ENCODE data around the gene GJE1. TPM values are rescaled to one million over a fixed set of nuclear protein-coding genes. Genes with fewer than 3 reads are reported as not detected.
"Not testable (repeated sequence)": the region's sequence is repeated elsewhere in the genome, so short reads cannot be mapped to it uniquely, and the experiment has no call there.

GJE1 gene
- total RNA-seq, 1 experiment from 2014 or later = not detected

DNA sequence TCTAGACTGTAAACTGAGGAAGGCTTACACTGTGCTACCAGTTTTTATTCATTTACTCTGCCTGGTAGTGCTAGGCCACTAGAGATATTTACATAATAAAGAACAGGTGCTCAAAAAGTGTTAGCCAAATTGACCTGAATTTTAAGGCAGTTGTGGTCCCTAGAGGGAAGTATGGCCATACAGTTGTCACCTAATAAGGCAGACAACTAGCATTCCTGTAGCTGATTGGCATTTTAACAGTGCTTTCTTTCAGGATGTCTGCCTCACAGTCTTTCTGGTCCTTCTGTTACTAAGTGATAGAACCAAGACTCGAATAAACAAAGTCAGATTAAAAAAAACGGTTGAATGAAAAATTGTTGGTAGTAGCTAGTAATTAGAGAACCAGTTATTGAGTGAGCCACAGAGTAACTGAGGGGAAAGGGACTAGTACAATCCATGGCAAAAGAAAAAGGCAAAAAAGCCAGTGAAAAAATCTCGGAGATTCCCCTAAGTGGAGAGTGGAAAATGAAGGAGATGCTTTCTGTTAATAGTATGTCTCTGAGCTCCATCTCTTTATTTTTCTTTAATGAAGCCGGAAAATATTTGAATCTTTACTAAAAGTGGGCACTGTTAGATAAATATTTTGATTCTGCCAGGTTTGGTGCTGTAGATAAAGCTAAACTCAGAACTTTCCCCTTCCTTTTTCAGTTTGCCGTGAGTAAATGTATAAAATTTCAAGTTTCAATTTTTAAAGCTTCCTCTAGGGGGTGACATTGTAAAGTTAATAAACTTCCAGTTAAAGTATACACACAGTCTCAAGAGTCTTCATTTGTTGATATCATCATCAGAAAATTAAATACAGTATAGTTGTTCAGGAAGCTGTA is 23.4 kb downstream of the GJE1 start:
- peak; percentile 41 for DNase-seq (ENCODE audit: low read depth)
- in situ Hi-C loops (cut with HindIII; ENCODE audit: low pct_unique_long_range_greater_than_20kb, low sequenced_read_pairs) = no loop called here

DNA sequence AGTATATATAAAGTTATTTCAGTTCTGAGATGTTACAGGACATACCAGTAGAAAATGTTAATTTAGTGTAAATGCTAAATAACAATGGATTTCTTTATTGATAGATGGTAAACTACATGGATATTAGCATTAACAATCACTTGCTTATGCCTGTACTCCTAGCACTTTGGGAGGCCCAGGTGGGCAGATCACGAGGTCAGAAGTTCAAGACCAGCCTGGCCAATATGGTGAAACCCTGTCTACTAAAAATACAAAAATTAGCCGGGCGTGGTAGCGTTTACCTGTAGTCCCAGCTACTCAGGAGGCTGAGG is 24.0 kb downstream of the GJE1 start:
- in situ Hi-C loops (cut with HindIII; ENCODE audit: low pct_unique_long_range_greater_than_20kb, low sequenced_read_pairs) = not testable (repeated sequence)

DNA sequence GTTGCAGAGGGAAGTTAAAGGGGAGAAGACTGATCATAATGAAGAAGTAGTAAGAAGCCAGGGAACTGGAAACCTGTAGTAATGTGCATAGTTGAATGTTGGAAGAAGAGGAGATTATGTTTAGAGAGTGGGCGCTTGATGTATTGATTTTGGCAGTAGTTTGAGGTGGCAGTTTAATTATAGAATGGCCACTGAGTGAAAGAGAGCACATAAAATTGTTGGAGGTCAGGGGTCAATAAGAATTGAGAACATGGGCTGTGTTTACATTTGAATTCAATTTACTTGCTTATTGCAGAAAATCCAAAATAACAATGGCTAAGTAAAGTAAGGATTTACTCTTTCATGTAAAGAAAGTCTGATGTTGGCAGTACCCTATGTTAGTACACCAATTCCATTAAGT is 30.1 kb downstream of the GJE1 start:
- in situ Hi-C loops (cut with HindIII; ENCODE audit: low pct_unique_long_range_greater_than_20kb, low sequenced_read_pairs) = no loop called here
- no peak for DNase-seq (ENCODE audit: low read depth)

More for the DNA sequence above, 24.0 kb downstream of the GJE1 start:
- DNase-seq (ENCODE audit: low read depth) = not testable (repeated sequence)

DNA sequence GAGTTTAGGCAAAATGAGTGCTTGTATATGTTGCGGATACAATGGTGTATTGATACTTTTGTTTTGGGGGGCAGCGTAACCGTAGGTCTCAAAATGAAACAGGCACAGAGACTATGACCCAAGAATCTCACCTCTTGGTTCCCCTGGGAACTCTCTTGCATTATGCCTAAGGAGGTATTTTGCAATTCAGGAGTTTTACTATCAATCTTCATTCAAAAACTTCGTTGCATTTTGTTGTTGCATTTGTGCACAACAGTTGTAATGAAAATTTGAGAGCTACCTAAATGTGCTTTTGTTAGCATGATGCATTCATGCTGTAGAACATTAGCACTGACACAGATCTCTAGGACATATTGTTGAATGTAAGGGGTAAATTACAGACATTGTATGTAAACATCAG is 32.5 kb downstream of the GJE1 start:
- in situ Hi-C loops (cut with HindIII; ENCODE audit: low pct_unique_long_range_greater_than_20kb, low sequenced_read_pairs) = no loop called here
- no peak for DNase-seq (ENCODE audit: low read depth)

DNA sequence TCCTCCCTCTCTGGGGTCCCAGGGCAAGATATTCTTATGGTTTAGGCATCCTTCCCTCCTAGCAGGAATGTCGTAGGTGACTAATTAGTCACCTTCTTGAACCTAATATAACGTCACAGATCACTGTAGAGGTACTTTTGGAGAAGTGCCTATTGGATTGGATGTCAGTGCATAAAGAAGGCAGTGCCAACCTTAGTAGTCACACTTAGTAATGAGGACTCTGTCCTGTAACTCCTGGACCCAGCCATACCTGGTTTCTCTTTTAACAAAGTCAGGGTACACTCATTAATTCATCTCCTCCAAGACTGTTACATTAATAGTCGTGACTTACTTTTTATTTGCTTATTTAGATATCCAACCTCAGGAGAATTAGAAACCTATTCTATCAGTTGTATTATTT is 34.3 kb downstream of the GJE1 start:
- no peak for DNase-seq (ENCODE audit: low read depth)
- in situ Hi-C loops (cut with HindIII; ENCODE audit: low pct_unique_long_range_greater_than_20kb, low sequenced_read_pairs) = no loop called here

DNA sequence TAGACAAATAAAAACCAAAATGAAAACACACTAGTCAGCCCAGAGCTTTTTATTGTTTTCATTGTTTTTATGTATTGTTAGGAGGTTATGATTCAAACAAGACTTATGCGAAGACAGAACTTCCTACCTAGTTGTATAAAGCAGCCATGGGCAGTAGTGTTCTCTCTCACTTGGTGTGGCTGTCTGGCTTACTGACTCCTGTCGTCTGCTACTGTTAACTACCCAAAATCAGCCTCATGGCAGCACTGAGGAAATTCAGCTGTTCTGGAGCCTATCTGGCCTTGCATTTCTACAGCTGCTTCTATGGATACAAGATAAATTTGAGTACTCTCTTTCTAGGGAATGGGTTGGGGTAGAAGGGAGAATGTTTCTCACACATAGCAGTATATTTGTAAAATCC is 34.8 kb downstream of the GJE1 start:
- in situ Hi-C loops (cut with HindIII; ENCODE audit: low pct_unique_long_range_greater_than_20kb, low sequenced_read_pairs) = no loop called here
- no peak for DNase-seq (ENCODE audit: low read depth)

DNA sequence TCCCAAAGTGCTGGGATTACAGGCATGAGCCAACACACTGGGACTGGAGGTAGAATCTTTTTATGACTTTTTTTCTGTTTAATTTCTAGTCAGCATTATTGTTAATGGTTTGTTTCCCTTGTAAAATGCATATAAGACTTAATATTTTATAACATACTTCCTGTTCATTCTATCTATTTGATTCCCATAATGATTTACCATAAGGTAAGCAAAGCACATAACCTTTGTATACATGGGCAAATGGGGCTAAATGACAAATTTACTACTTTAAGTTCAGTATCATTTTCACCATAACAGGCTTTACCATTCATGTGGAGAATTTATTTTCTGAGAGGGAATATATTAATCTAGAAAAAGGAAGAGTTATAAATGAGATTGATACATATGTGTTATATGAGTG is 38.6 kb downstream of the GJE1 start:
- no peak for DNase-seq (ENCODE audit: low read depth)
- in situ Hi-C loops (cut with HindIII; ENCODE audit: low pct_unique_long_range_greater_than_20kb, low sequenced_read_pairs) = no loop called here

DNA sequence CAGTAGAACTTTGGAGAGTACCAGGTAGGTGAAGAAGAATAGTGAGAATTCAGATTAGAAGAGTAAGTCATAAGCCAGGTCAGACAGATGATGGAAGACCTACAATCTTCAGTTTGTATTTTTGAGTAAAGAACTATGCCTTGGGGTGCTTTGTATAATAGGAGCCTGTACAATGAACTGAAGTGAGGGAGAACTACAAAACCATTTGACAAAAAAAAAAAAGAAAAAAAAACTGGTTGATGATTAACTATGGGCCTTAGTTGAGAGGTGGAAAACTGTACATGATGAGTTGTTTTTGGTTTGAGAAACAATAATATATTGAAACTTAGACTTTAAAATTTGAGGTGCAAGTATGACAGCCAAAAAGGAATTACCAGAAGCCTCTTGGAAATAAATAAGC is 40.0 kb downstream of the GJE1 start:
- no peak for DNase-seq (ENCODE audit: low read depth)
- in situ Hi-C loops (cut with HindIII; ENCODE audit: low pct_unique_long_range_greater_than_20kb, low sequenced_read_pairs) = no loop called here

DNA sequence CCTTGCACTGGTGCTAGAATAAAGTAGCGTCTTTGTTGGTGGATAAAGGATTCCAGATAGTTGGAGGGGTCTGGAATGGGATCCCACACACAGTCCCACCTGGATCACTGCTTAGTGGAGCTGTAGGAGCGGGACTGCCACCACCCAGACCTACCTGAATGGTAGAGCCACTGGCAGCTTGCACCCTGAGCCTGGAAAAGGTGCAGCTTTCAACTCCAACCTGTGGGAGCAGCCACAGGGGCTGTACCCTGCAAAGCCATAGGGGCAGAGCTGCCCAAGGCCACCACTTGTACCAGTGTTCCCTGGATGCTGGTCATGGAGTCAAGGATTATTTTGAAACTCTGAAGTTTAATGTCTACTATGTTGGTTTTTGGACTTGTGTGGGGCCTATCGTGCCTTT is 41.3 kb downstream of the GJE1 start:
- in situ Hi-C loops (cut with HindIII; ENCODE audit: low pct_unique_long_range_greater_than_20kb, low sequenced_read_pairs) = no loop called here
- DNase-seq (ENCODE audit: low read depth) = no peak

DNA sequence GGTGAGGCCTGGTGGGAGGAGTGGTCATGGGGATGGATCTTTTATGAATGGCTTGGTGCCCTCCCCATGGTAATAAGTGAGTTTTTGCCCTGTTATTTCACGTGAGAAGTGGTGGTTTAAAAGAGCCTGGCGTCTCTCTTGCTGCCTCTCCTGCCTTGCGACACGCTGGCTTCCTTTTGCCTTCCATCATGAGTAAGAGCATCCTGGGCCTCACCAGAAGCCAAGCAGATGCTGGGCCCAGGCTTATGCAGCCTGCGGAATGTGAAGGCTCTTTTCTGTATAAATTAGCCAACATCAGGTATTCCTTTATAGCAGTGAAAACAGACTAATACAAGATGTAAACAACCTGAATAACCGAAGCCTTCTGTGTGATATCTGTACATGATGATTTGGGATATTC is 42.0 kb downstream of the GJE1 start:
- in situ Hi-C loops (cut with HindIII; ENCODE audit: low pct_unique_long_range_greater_than_20kb, low sequenced_read_pairs) = no loop called here
- DNase-seq (ENCODE audit: low read depth) = no peak

DNA sequence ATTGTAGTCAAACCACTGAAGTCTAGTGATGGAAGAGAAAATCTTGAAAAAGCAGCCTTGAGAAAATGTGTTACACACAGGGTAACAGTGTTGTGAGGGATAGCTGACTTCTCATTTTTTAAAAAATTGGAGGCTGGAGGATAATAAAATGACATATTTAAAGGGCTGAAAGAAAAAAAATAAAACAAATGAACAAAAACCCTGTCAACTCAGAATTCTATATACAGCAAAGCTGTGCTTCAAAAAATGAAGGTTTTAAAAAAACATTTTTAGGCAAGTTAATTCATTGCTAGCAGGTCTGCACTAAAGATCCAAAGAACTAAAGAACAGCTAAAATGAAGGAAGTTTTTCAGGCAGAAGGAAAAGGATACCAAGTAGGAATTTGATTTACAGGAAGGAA is 45.4 kb downstream of the GJE1 start:
- in situ Hi-C loops (cut with HindIII; ENCODE audit: low pct_unique_long_range_greater_than_20kb, low sequenced_read_pairs) = no loop called here
- no peak for DNase-seq (ENCODE audit: low read depth)

DNA sequence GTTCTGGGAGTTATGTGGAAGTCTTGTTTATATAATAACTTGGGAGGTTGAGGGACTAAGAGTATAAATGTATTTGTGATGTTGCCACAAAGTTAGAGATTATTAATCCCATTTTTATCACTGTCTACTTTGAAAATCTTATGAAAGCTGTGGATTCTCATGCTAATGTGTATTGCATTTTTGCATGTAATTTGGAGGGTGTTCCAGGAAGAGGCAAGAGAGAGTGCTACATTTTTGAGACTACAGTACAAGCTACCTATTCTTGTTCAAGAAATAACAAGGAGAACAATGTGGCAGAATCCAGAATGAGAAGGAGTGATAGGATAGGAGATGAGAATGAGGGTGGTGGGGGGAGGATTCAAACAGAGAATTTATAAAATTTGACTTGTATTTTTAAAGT is 49.3 kb downstream of the GJE1 start:
- in situ Hi-C loops (cut with HindIII; ENCODE audit: low pct_unique_long_range_greater_than_20kb, low sequenced_read_pairs) = no loop called here
- no peak for DNase-seq (ENCODE audit: low read depth)

DNA sequence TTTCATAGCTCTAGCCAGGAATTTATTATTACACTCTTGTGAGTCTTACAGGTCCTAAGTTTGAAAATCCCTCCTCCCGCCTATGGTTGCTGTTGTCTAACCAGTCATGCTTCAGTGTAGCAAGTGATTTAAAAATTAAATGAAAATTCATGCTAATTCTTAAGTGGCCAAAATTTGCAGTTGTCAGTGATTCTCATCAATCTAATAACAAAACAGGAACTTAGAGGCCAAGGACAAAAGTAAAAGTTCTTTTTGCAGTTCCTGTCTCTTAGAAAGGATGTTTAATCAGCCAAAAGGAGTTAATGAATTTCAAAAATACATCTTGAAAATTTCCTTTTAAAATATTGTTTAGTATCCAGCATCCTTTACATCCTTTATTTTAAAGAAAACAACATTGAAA is 50.6 kb downstream of the GJE1 start:
- no peak for DNase-seq (ENCODE audit: low read depth)
- in situ Hi-C loops (cut with HindIII; ENCODE audit: low pct_unique_long_range_greater_than_20kb, low sequenced_read_pairs) = no loop called here

DNA sequence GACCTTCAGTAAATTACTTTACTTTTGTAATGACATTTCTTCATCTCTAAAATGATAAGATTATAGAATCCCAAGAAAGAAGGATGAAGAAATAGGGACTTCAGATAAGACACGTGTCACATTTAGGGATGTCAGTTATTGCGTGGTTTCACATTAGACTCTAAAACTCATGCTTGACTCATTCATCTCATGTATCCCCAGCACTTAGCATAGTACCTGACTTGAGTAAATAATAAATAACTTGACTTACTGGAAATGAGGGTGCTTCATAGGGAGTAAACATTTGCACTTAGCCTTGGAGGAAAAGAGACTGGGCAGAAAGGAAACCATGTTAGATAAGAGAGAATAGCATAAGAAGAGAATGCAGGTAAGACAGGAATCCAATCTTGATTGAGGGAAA is 51.6 kb downstream of the GJE1 start:
- in situ Hi-C loops (cut with HindIII; ENCODE audit: low pct_unique_long_range_greater_than_20kb, low sequenced_read_pairs) = no loop called here
- no peak for DNase-seq (ENCODE audit: low read depth)

Other genes starting within 250 kb of the GJE1 start
- gene NMBR, start 14.2 kb downstream of the GJE1 start, total RNA-seq (2014; rRNA removed; shearing (Covaris generic); ENCODE audit: low replicate concordance) = not detected in 2 replicates
- gene VTA1, start 14.3 kb downstream of the GJE1 start, total RNA-seq (2014; rRNA removed; shearing (Covaris generic); ENCODE audit: low replicate concordance) = 68.3 and 78.5 TPM in 2 replicates
- gene ADGRG6, start 169.1 kb downstream of the GJE1 start, total RNA-seq (2014; rRNA removed; shearing (Covaris generic); ENCODE audit: low replicate concordance) = 33.4 and 44.6 TPM in 2 replicates

Measured in Caki2 (cell line).